T1000 (cell line): ENCODE measurements around the gene PRKAR1A.

Source experiments
- DNase-seq: peaks from one replicate; lab custom pipeline; 2025; ENCODE audit warnings: mixed read lengths; lab: John Stamatoyannopoulos, UW

Gene PRKAR1A

GRCh38 chr17:68600067-68600930 is 88.1 kb downstream of the PRKAR1A start:
- DNase-seq = no peak
